GM19023 (cell line): ENCODE results near the gene TFPI2.

Experiments
- ATAC-seq: cut with Tn5 transposase; IDR thresholded peaks from one replicate; pipeline ENCODE4 v1.9.1; 2021; ENCODE audit warnings: mild to moderate bottlenecking, moderate library complexity; ENCODE audit not compliant: unreplicated experiment

Gene TFPI2

DNA sequence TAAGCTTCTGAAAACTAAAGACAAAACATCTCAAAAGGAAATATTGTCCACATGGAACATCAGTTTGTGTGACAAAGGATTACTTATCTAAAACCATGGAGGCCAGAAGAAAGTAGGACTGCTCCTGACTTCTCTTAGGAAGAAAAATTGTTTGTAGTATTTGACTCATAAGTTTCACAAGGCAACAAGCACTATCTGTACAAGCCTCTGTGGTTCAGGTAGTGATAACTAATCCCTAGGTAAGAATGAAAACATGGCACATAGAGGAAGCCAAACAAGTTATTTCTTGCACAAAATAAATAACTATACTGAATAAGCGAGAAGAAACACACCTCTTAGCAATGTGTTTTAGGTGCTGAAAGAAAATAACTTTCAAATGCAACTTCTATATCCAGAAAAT is 30.3 kb downstream of the TFPI2 start:
- no peak for ATAC-seq

DNA sequence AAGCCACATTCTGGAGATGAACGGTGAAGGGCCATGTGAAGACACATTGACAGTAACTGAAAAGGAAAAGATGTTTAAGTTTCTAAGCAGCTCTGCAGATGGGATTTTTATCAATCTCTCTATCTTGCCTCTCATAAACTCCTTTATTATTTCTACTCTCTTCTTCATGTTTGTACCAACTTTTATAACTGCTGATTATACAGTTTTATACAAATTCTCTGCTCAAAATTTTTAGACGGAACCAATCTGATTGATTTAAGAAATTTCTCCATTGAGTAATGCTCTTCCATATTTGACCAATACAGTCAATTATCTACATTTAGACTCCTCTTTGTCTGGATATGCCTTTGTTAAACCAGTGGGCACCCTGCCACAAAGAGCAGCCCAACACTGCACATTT is 31.7 kb downstream of the TFPI2 start:
- ATAC-seq: no peak

DNA sequence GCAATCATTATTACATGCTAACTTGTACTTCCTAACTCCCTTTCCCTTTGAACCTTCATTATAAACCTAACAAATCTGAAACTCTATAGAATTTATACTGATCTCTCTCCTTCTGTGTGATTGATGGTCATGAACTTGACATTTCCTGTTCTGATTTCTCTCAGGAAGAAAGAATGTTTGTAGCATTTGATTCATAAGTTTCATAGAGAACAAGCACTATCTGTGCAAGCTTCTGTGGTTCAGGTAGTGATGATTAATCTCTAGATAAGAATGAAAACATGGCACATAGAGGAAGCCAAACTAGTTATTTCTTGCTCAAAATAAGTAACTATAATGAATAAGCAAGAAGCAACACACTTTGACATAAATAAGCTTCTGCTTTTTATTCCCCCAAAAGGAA is 34.2 kb downstream of the TFPI2 start:
- ATAC-seq: no peak

DNA sequence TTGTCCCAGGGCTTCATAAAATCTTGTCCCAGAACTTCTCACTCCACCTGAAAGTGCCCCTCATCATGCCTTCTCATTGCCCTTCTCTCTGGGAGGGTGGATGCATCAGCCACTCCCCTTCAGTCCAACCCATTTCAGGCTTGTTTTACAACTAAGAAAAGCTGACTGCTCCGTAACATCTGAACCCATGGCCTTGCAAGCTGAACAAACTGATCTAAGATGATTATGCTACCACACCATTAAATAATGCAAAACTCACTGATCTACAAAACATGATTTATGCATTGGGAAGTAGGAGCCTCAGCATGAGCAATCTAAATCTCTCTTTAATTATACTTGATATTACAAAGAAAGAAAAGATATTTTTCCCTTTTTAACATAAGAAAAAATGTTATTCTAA is 34.8 kb downstream of the TFPI2 start:
- no peak for ATAC-seq

DNA sequence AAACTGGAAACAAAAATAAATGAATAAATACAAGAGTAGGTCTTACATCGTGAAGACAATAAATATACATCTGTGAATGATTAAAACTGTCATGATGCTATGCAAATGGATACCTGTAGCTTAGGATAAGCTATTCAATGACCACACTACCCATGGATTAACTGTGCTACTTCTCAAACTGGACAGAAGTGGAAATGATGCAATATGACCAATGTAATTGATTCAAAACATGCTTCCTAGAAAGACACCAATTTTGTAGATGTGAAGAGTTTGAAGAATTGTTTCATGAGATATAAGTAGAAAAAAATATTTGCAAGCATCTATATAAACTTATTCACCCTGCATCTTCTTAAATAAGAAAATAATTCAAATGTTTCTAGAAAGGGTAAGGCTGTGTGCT is 36.1 kb downstream of the TFPI2 start:
- no peak for ATAC-seq

DNA sequence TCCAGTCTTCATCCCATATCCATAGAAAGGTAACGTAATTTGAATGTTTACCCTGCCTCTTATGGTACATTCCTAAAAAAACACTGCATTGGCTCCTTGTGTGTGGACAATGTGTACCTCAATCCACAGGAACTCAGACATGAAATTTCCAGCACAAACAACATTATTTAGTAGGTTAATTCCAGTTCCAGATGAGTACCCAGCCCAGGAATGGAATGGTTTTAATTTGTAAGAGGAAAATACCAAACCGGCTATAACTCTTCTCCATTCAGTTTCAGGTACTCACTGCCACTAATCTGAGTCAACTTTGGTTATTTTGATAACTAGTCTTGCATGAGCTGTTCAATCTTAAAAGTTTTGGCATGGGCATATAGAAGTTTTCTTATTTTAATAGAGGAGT is 39.0 kb downstream of the TFPI2 start:
- ATAC-seq: no peak

DNA sequence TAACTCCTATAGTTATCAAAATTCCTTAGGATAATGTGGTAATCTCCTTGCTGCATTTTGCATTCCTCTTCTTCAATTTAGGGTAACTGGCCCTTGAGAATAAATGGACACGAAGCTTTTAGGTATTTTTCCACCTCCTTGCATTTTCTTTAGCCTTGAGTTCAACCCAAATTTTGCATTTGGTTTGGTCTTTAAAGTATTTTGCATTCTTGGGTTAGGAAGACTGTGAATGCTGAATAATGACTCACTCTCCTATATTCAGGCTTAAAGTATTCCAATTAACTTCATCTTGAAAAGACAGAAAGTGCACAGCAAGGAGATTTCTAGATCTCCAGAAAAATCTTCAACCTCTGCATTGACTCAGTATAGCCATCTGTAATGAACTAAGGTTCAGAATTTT is 47.3 kb downstream of the TFPI2 start:
- ATAC-seq: no peak

DNA sequence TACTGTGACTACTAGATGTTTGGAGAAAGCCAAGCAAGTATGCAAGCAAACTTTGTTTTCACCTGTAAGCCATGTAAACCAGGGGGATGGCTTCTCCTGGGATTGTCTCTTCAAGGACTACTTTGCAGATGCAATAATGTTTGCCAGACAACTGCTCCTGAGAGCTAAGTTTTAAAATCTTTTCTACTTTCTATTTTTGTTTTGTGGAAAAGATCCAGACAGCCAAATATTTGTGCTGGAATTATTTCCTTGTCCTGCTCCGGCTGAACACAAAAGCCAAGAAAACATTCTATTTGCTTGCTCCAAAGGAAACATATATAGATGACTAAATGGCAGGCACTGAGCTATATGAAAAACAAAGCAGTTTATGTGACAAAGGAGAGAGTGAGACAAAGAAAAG is 51.6 kb downstream of the TFPI2 start:
- no peak for ATAC-seq

DNA sequence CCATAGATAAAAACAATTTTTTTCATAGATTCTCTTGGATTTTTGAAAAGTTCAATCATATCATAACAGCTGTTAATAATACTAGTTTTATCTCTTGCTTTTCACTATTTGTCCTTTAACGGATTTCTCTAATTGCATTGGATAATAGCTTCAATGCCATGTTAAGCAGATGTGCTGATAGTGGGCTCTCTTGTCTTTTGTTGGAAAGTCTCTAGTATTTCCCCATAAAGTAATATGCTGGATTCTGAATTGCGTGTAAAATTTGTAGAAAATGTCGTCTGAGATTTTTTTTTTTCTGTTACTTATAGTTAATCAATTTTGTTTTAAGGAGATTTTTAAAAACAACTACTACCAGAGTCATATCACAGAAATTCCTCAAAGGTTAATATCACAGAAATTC is 53.3 kb downstream of the TFPI2 start:
- no peak for ATAC-seq

DNA sequence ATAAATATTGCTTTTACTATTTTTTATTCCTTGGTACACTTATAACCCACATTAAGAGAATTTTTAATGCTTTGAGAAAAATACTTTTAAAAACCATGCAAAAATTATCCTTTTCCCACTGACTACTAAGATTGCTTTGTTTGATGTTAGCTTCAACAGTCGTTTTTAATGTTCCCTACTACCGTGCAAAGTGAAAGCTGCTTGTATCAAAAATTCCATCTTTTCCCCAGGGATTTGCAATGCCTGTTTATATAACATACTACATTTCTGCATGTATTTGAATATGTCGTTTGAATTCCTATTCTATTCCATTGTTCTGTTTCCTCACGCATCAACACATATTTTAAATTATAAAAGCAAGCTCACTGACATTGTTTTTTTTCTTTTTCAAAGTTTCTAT is 54.4 kb downstream of the TFPI2 start:
- ATAC-seq: no peak

DNA sequence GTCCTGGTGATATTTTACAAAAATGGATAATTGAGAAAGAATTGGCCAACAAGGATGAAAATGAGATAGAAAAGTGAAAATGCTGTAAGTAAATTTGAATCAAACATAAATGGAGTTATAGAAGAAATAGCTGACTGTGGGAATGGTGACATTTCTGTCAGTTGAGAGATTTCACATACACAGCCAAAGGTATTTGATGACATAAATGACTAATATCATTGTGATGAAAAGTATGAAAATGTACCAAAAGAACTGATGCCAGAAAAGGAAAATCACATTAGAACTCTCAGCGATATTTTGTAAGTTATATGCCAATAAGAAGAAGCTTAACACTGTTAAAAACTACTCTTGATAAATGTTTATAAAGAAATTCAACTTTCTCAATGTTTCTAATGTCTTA is 54.9 kb downstream of the TFPI2 start:
- no peak for ATAC-seq
